Measurements from ENCODE around the gene AXIN1. TPM values are rescaled to one million over a fixed set of nuclear protein-coding genes. Genes with fewer than 3 reads are reported as not detected.
A peak's percentile ranks its signal among the peaks of the same experiment; 100 is the strongest.
"Not testable (repeated sequence)": the region's sequence is repeated elsewhere in the genome, so short reads cannot be mapped to it uniquely, and the experiment has no call there.

AXIN1 gene
- total RNA-seq, 3 donors from 2014 or later: 16.5 to 22.6 (median 22.4) TPM

- intact Hi-C loops (cut with DNase I; ENCODE audit: low total_unique reads): loop anchor here (5.0 kb wide), 1 partner anchor 256 kb away; no protein-coding TSS in a partner anchor
- Histone ChIP-seq H3K27me3 (peaks cover 0 to 12% of the 10 kb centered on the region in 2 donors), H3K36me3 (peaks cover 6% of the 10 kb centered on the region), H3K9me3 (no peaks in the 10 kb centered on the region), H3K4me1 (no peaks in the 10 kb centered on the region), H3K4me3 (no peak overlapping the region), H3K27ac (no peak overlapping the region)
- no peak for DNase-seq (ENCODE audit: low spot score in 2 of 2)
- TF ChIP-seq CTCF (IDR thresholded peaks at IDR 0.05) (no peak), POLR2AphosphoS5 (IDR thresholded peaks at IDR 0.05) (no peak), POLR2A (IDR thresholded peaks at IDR 0.05) (no peak)
Observed at GRCh38 chr16:363110-363765, 10.7 kb upstream of the AXIN1 start.

GRCh38 chr16:362702-362999 lies 10.1 kb upstream of the AXIN1 start:
- not testable (repeated sequence) for DNase-seq (ENCODE audit: low spot score in 2 of 2); H3K9me3 ChIP-seq; H3K4me3 ChIP-seq; H3K36me3 ChIP-seq; H3K4me1 ChIP-seq; H3K27ac ChIP-seq
- H3K27me3 ChIP-seq: peaks cover 0 to 12% of the 10 kb centered on the region in 2 donors
- intact Hi-C loops (cut with DNase I; ENCODE audit: low total_unique reads): loop anchor here (5.0 kb wide), 1 partner anchor 255 kb away; no protein-coding TSS in a partner anchor

- Histone ChIP-seq H3K4me3 (peak overlapping the region in 1 of 3 donors; percentile 24), H3K4me1 (no peaks in the 10 kb centered on the region), H3K36me3 (no peaks in the 10 kb centered on the region), H3K27me3 (peaks cover 0 to 12% of the 10 kb centered on the region in 2 donors), H3K9me3 (no peaks in the 10 kb centered on the region), H3K27ac (no peak overlapping the region)
- TF ChIP-seq CTCF (IDR thresholded peaks at IDR 0.05): peak; percentile 17 to 77 (median 68)
- TF ChIP-seq POLR2A (IDR thresholded peaks at IDR 0.05): no peak
- TF ChIP-seq POLR2AphosphoS5 (IDR thresholded peaks at IDR 0.05): no peak
- DNase-seq (ENCODE audit: low spot score in 2 of 2): peak; percentile 54 to 78
- intact Hi-C loops (cut with DNase I; ENCODE audit: low total_unique reads): loop anchor here (5.0 kb wide), 1 partner anchor 255 kb away; no protein-coding TSS in a partner anchor
Observed at GRCh38 chr16:361872-362701, 9.6 kb upstream of the AXIN1 start.

GRCh38 chr16:361341-361871 lies 8.9 kb upstream of the AXIN1 start:
- Histone ChIP-seq H3K4me3 (no peak overlapping the region), H3K27ac (no peak overlapping the region), H3K9me3 (no peaks in the 10 kb centered on the region), H3K27me3 (peaks cover 0 to 12% of the 10 kb centered on the region in 2 donors), H3K4me1 (no peaks in the 10 kb centered on the region), H3K36me3 (no peaks in the 10 kb centered on the region)
- intact Hi-C loops (cut with DNase I; ENCODE audit: low total_unique reads): loop anchor here (5.0 kb wide), 1 partner anchor 254 kb away; no protein-coding TSS in a partner anchor
- DNase-seq (ENCODE audit: low spot score in 2 of 2): no peak
- no peak for TF ChIP-seq POLR2A (IDR thresholded peaks at IDR 0.05)
- TF ChIP-seq POLR2AphosphoS5 (IDR thresholded peaks at IDR 0.05): no peak
- TF ChIP-seq CTCF (IDR thresholded peaks at IDR 0.05): no peak

- Histone ChIP-seq H3K4me1 (no peaks in the 10 kb centered on the region), H3K27me3 (peaks cover 0 to 12% of the 10 kb centered on the region in 2 donors), H3K27ac (no peak overlapping the region), H3K4me3 (no peak overlapping the region), H3K9me3 (no peaks in the 10 kb centered on the region), H3K36me3 (no peaks in the 10 kb centered on the region)
- TF ChIP-seq POLR2AphosphoS5 (IDR thresholded peaks at IDR 0.05) (no peak), CTCF (IDR thresholded peaks at IDR 0.05) (no peak), POLR2A (IDR thresholded peaks at IDR 0.05) (no peak)
- no peak for DNase-seq (ENCODE audit: low spot score in 2 of 2)
- intact Hi-C loops (cut with DNase I; ENCODE audit: low total_unique reads): loop anchor here (5.0 kb wide), 1 partner anchor 254 kb away; no protein-coding TSS in a partner anchor
Observed at GRCh38 chr16:360698-361336, 8.3 kb upstream of the AXIN1 start.

All from breast epithelium (tissue), 4 donors.